Large intestine (tissue), 3 donors: ENCODE data around the gene KATNA1. TPM values are rescaled to one million over a fixed set of nuclear protein-coding genes. Genes with fewer than 3 reads are reported as not detected.

Experiments used
- DNase-seq, 2 donors: peaks; one replicate each; pipeline versions ENCODE4 v3.0.0 to v3.0.0-alpha.2; 2013
- H3K27ac ChIP-seq: one replicate; pipeline ENCODE4 v1.5.1; 2013; ENCODE audit warnings: low read length
- H3K27me3 ChIP-seq: 2 replicates; pipeline ENCODE4 v1.6.1; 2013; ENCODE audit warnings: low read length; ENCODE audit not compliant: control insufficient read depth, insufficient read depth
- H3K36me3 ChIP-seq: 2 replicates; pipeline ENCODE4 v1.6.1; 2013; ENCODE audit warnings: low read length; ENCODE audit not compliant: control insufficient read depth, insufficient read depth
- H3K4me1 ChIP-seq: one replicate; pipeline ENCODE4 v1.6.1; 2013; ENCODE audit warnings: low read length; ENCODE audit not compliant: control insufficient read depth, insufficient read depth
- H3K4me3 ChIP-seq: one replicate; pipeline ENCODE4 v1.5.1; 2013; ENCODE audit warnings: low read length
- H3K9me3 ChIP-seq: one replicate; pipeline ENCODE4 v1.6.1; 2013; ENCODE audit warnings: mild to moderate bottlenecking, low read depth, low read length, moderate library complexity; ENCODE audit not compliant: control insufficient read depth
- WGBS: methylation state at CpG from one replicate; pipeline ENCODE4 v1.1.5; 2013; ENCODE audit warnings: low lambda C conversion rate; ENCODE audit not compliant: insufficient coverage; 5-methylcytosine and 5-hydroxymethylcytosine counted together
- polyA plus RNA-seq: library from polyadenylated mRNA; unstranded; fragments of 120-200 nt; gene quantifications from one replicate; pipeline ENCODE4 v1.2.1, GENCODE V29; 2013

The KATNA1 gene
- polyA plus RNA-seq, 1 donor: 14.2 TPM

DNA sequence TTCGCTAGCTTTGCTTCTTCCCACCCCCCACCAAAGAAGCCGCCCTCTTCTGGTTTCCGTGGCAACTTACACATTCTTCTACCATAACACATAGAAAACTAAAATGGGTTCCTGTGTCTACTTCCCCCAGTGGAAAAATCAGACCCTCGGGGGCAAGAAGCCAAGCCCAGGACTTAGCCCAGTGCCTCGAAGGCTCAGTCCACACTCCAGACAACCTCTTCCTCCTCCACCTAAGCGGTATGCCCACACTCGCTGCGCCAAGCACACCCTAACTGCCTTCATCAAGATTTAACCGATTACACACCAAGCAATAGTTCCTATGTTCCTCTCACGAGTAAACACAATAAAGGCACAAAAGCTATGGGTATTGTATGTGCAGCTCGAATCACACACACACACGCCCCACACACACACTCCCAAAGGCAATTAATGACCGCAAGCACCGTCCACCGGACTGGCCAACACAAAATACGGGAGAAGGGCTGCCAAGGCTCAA, 103.2 kb downstream of the KATNA1 start:
- no CpG with 5 or more reads among the region's 16 CpGs for WGBS
- H3K9me3 ChIP-seq: no peaks in the 10 kb centered on the region
- H3K27ac ChIP-seq: peak overlapping the region; percentile 99
- peaks cover 6% of the 10 kb centered on the region for H3K27me3 ChIP-seq
- peak overlapping the region; percentile 90 for H3K4me3 ChIP-seq
- peaks cover 6% of the 10 kb centered on the region for H3K36me3 ChIP-seq
- H3K4me1 ChIP-seq: peaks cover 8% of the 10 kb centered on the region
- peak; percentile 60 to 72 for DNase-seq

Other genes with a start within 250 kb of the KATNA1 start
- gene SUMO4, start 248.5 kb downstream of the KATNA1 start, polyA plus RNA-seq: 0.52 TPM
- 3.5 TPM for gene ZC3H12D, start 163.7 kb downstream of the KATNA1 start, polyA plus RNA-seq
- 35.6 TPM for gene PPIL4, start 102.7 kb downstream of the KATNA1 start, polyA plus RNA-seq
- gene GINM1, start 82.3 kb downstream of the KATNA1 start, polyA plus RNA-seq: 36.1 TPM
- 24.4 TPM for gene LATS1, start 69.4 kb upstream of the KATNA1 start, polyA plus RNA-seq
- 27.2 TPM for gene NUP43, start 97.8 kb upstream of the KATNA1 start, polyA plus RNA-seq
- 78.3 TPM for gene PCMT1, start 101.0 kb upstream of the KATNA1 start, polyA plus RNA-seq
- 28.8 TPM for gene LRP11, start 215.6 kb upstream of the KATNA1 start, polyA plus RNA-seq
- 0.61 TPM for gene RAET1E, start 249.4 kb upstream of the KATNA1 start, polyA plus RNA-seq